ENCODE results near the gene NSMF. TPM values are rescaled to one million over a fixed set of nuclear protein-coding genes. Genes with fewer than 3 reads are reported as not detected.

The NSMF gene
- total RNA-seq, 1 experiment from 2014 or later: 37.9 TPM

DNA sequence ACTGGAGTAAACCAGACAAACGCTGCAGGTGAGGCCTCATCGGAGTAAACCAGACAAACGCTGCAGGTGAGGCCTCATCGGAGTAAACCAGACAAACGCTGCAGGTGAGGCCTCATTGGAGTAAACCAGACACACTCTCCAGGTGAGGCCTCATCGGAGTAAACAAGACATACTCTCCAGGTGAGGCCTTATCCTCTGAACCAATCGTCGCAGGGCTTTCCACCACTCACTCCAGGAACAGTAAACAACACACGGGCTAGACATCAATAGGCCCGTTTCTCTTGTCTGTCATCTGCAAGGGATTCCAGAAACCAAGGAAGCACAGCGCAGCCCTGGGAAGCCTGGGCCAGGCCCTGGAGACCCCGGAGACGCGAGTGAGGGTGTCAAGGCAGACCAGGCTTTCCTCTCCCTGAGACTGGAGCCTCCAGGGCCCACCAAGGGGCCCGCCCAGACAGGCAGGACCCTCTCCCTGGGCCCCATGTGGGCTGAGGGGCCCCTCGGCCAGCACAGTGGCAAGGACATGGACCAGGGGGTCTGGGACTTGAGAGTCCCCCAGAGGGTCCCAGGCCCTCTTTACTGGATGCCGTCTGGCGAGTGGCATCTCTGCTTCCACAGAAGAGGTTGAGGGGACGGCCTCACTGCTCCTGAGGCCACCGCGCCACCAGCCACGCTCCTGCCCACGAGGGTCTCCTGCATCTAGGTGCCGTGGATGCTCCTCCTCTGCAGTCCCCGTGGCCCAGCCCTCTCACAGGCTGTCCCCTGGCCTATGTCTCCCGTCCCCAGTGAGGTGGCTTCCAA lies 26.4 kb upstream of the NSMF start:
- H3K27me3 ChIP-seq (ENCODE audit: control insufficient read depth, insufficient read depth, low read length): no peaks in the 10 kb centered on the region
- no peak overlapping the region for H3K4me3 ChIP-seq (ENCODE audit: insufficient read depth, low read depth, low read length)
- H3K36me3 ChIP-seq (replicated peaks; ENCODE audit: control insufficient read depth, insufficient read depth, low read length): no peaks in the 10 kb centered on the region
- peak; percentile 52 for DNase-seq

DNA sequence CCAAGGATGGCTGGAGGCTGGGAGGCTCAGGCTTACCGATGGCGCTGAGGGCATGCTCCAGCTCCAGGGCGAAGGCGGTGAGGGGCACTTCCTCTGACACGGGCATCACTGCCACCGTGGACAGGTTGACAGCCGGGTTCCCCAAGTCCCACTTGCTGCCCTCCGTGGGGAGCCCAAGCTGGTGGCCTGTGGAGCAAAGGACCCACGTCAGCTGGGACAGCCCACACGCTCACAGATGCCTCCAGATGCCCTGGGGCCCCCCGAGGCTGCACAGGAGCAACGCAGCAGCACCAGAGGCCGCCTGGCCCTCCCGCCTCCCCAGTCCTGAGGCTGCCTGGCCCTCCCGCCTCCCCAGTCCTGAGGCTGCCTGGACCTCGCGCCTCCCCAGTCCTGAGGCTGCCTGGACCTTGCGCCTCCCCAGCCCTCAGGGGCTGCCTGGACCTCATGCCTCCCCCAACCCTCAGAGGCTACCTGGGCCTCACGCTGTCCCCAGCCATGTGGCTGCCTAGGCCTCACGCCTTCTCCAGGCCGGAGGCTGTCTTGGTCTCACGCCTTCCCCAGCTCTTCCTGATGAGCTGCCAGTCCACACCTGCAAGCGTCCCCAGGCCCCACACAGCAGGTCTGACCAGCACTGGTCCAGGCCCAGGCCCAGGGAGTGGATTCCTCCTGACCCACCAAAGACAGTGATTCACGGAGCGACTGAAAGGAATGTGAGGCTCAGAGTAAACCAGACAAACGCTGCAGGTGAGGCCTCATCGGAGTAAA lies 25.6 kb upstream of the NSMF start:
- Histone ChIP-seq H3K36me3 (replicated peaks; ENCODE audit: control insufficient read depth, insufficient read depth, low read length) (no peaks in the 10 kb centered on the region), H3K4me3 (ENCODE audit: insufficient read depth, low read depth, low read length) (no peak overlapping the region), H3K27me3 (ENCODE audit: control insufficient read depth, insufficient read depth, low read length) (no peaks in the 10 kb centered on the region)
- DNase-seq: peak; percentile 54

DNA sequence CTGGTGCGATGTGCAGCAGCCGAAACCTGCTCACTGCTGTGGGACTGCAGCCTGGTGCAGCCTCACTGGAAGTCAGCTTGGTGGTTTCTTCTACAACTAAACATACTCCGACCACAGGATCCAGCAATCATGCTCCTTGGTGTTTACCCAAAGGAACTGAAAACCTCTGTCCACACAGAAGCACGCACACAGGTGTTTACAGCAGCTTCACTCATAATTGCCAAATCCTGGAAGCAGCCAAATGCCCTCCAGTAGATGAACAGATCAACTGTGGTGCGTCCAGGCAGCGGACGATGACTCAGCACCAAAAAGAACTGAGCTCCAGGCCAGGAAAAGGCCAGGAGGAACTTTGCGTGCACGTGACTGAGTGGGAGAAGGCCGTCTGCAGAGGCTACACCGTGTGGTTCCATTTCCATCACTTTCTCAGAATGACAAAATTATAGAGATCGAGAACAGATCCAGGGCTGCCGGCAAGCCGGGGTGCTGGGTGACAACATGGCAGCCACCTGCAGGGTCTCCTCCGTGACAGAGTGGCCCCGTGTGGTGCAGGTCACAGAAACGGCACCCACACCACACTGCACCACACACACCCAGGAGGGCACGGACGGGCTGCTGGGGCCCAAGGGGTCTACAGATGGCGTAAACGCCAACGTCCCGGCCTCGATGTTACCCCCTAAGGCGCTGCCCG lies 23.1 kb upstream of the NSMF start:
- DNase-seq: peak; percentile 34
- no peaks in the 10 kb centered on the region for H3K36me3 ChIP-seq (replicated peaks; ENCODE audit: control insufficient read depth, insufficient read depth, low read length)
- no peak overlapping the region for H3K4me3 ChIP-seq (ENCODE audit: insufficient read depth, low read depth, low read length)
- H3K27me3 ChIP-seq (ENCODE audit: control insufficient read depth, insufficient read depth, low read length): no peaks in the 10 kb centered on the region

DNA sequence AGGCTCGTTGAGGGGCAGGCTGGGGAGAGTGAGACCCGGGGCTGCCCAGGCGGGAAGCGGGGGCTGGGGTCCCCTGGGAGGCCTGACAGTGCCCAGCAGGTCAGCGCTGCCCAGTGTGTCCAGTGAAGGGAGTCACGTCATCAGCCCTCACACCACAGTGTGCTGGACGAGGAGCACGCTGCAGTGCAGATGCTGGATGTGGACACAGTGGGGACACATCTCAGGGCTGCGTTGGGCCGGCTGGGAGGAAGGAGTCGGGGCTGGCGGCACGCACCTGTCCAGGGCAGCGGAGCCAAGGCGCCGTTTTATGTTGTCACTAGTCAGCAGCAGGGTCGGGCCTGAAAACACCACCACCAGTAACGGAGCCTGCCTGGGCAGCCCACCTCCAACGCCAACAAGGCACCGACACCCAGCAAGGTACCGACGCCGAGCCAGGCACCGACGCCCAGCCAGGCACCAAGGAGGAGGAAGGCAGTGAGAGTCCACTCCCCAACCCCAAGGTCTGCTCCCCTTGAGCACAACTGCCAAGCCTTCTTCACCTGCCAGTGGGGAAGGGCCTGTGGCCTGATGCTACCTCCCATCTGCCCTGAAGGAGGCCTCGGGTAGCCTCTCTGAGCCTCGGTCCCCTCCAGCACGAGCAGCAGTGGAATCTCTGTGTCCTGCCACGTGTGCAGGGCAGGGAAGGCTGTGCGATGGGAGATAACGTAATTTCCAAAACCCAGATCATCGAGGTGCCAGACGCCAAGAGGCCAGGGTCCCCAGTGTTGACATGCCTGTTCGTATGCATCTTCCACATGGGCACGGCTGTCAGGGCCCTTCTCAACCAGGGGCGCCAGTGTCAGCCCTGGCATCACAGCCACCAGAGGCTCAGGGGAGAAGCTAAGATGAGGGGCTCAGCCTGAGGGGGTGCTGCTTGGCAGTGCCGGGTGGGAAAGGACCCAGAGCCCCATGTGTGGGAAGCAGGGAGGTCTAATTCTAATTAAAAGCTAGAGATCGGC lies 21.9 kb upstream of the NSMF start:
- DNase-seq: peak; percentile 47
- no peak overlapping the region for H3K4me3 ChIP-seq (ENCODE audit: insufficient read depth, low read depth, low read length)

DNA sequence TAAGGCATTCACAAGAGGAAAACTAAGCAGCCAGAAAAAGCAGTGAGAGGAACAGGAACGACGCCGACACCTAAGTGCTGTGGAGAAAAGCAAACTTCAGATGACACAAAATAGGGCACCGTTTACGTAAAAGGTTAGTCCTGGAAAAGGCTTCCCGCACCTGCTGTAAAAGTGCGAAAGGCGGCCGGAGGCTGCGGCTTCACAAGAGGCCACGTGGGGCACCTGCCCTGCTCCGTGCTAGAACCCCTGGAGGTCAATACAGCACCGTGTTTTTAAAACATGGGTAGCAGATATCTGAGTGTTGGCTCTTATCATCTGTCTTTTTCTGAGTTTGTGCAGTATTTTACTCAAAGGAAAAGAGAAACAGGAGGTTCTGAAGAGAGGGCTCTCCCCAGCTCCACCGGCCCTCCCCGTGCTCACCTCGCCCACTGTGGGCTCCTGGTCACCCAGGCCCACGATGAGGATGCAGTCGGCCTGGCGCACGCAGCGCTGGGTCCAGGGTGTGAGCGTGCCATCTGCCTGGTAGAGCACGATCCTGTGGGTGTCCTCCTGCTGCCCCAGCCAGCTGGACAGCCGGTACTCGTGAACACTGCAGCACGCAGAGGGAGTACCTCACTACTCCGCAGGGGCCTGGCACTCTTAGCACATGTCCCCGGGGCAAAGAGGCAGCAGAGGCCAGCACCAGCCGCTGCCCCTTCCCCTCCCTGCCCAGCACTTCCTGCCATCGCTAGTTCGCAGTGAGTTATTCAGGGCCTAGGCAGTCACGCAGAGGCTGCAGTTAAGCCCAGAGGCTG lies 21.0 kb upstream of the NSMF start:
- no peak for DNase-seq
- H3K36me3 ChIP-seq (replicated peaks; ENCODE audit: control insufficient read depth, insufficient read depth, low read length): no peaks in the 10 kb centered on the region
- H3K4me3 ChIP-seq (ENCODE audit: insufficient read depth, low read depth, low read length): no peak overlapping the region
- no peaks in the 10 kb centered on the region for H3K27me3 ChIP-seq (ENCODE audit: control insufficient read depth, insufficient read depth, low read length)

More for the DNA sequence above, 21.9 kb upstream of the NSMF start:
- H3K36me3 ChIP-seq (replicated peaks; ENCODE audit: control insufficient read depth, insufficient read depth, low read length): no peaks in the 10 kb centered on the region
- no peaks in the 10 kb centered on the region for H3K27me3 ChIP-seq (ENCODE audit: control insufficient read depth, insufficient read depth, low read length)

DNA sequence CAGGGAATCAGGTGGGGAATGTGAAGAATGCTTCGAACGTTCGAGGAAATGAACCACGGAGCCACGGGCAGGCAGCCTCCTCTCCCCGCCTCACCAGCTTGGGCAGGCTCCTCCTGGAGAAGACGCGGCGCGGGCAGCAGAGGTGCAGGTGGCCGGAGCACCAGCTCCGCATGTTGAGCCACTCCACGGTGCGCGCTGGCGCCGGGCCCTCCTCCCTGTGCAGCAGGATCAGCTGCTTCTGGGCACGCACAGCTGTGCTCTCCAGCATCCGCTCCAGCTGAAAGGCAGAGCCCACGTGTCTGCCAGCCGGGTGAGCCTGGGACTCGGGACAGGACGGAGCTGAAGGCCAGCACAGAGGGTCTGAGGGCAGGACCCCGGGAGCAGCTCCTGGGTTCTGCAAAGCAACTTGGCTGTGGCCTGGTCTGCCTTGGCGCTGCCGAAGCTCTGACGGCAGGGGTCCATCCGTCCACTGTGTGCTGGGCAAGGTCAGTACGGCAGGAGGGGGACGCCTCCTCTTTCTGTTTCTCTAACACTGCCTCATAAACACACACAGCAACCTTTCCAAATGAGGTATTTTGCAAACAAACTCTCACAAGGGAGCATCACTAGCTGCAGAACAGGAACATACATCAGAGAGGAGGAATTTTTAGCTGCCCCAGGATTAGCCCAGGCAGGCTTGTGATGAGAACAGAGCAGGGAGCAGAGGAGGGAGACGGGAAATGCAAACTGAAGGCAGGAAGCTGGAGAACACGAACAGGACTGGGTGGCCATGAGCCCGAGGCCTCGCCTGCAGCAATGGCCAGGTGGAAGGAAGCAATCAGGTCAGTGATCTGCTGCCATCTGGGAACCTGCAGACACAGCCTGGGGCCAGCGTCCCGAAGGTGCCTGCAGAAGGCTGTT lies 20.1 kb upstream of the NSMF start:
- no peak for DNase-seq

DNA sequence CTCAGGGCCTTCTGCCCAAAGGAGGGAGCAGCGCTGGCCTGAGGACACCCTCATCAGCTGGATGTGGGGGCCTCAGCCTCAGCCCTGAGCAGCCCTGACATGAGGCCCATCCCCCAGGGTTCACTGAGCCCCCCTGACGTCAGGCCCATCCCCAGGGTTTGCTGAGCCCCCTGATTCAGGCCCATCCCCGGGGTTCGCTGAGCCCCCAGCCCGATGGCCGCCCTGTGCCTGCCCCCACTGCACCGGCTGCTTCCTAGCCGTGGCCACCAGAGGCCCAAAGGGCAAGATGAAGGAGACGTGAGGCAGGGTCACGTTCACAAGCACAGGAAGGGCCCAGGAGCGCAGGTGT lies 19.5 kb upstream of the NSMF start:
- Histone ChIP-seq H3K4me3 (ENCODE audit: insufficient read depth, low read depth, low read length) (no peak overlapping the region), H3K36me3 (replicated peaks; ENCODE audit: control insufficient read depth, insufficient read depth, low read length) (no peaks in the 10 kb centered on the region), H3K27me3 (ENCODE audit: control insufficient read depth, insufficient read depth, low read length) (no peaks in the 10 kb centered on the region)
- DNase-seq: no peak

More for the DNA sequence above, 20.1 kb upstream of the NSMF start:
- Histone ChIP-seq H3K27me3 (ENCODE audit: control insufficient read depth, insufficient read depth, low read length) (no peaks in the 10 kb centered on the region), H3K4me3 (ENCODE audit: insufficient read depth, low read depth, low read length) (no peak overlapping the region), H3K36me3 (replicated peaks; ENCODE audit: control insufficient read depth, insufficient read depth, low read length) (no peaks in the 10 kb centered on the region)

DNA sequence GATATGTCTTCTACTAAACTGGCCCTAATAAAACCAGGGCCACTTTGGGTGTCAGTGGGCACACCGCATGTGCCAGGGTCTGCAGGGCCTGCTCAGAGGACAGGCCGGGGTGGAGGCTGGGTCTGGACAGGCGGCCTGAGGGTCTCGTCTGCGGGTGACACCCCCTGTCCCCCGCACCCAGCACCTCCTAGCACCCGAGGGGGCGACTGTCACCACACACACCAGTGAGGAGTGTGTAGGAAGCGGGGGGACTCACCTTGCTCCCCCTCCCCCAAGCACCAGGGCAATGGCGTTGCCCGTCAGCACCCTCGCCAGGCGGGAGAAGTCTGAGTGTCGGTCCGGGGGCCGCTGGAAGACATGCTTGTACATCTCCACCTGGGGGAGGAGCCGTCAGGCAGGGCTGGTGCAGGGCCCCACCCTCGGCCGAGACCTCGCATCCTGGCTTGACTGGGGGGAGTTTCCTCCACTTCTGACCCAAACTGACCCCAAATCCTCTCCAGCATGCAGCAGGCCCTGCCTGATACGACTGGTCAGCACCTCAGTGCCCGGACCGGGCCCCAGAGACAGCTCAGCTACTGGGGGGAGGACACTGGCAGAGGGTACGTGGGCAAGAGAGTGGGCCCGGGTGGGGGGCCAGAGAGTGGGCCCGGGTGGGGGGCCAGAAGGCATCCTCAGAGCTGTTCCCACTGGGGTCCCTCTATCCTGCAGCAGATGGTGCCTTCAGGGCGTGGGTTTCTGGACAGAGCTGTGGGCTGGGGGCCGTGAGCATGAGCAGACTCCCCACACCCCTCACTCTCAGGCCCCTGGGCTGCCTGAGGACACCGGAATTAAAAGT lies 18.9 kb upstream of the NSMF start:
- Histone ChIP-seq H3K36me3 (replicated peaks; ENCODE audit: control insufficient read depth, insufficient read depth, low read length) (no peaks in the 10 kb centered on the region), H3K4me3 (ENCODE audit: insufficient read depth, low read depth, low read length) (no peak overlapping the region)

DNA sequence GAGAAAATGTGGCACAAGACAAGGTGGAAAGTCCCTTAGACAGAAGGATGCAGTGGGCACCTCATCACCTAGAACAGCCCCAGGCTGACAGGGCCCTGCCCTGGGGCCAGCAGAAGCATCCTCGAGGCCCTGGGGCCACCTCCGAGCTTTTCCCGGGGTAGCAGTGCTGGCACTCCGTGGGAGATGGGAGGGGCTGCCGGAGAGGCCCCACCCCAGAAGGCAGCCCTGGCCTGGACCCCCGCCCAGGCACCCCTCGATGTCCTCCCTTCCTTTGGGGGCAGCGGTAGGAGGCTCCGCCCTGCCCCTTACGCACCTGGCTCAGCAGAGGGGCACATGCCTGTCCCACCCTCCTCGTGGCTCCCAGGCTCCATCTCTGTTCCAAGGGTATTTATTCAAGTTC lies 17.7 kb upstream of the NSMF start:
- no peak for DNase-seq
- Histone ChIP-seq H3K36me3 (replicated peaks; ENCODE audit: control insufficient read depth, insufficient read depth, low read length) (no peaks in the 10 kb centered on the region), H3K4me3 (ENCODE audit: insufficient read depth, low read depth, low read length) (no peak overlapping the region), H3K27me3 (ENCODE audit: control insufficient read depth, insufficient read depth, low read length) (no peaks in the 10 kb centered on the region)

More for the DNA sequence above, 18.9 kb upstream of the NSMF start:
- DNase-seq: no peak
- H3K27me3 ChIP-seq (ENCODE audit: control insufficient read depth, insufficient read depth, low read length): no peaks in the 10 kb centered on the region

DNA sequence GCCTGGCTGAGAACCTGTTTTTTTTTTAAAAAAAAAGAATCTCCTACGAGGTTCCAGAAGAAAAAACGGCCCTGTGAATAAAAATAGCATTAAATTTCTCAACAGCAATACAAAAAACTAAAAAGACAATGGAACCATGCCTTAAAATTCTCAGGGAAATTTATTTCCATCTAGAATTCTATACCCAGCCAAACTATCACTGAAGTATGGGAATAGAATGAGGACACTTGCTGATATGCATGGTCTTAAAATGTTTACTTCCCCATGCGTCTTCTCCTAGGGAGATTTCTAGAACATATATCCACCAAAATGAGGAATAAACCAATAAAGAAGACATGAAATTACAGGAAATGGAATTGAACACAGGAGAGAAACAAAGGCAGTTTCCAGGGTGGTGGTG lies 16.5 kb upstream of the NSMF start:
- H3K4me3 ChIP-seq (ENCODE audit: insufficient read depth, low read depth, low read length): no peak overlapping the region
- H3K27me3 ChIP-seq (ENCODE audit: control insufficient read depth, insufficient read depth, low read length): no peaks in the 10 kb centered on the region
- no peaks in the 10 kb centered on the region for H3K36me3 ChIP-seq (replicated peaks; ENCODE audit: control insufficient read depth, insufficient read depth, low read length)
- no peak for DNase-seq

DNA sequence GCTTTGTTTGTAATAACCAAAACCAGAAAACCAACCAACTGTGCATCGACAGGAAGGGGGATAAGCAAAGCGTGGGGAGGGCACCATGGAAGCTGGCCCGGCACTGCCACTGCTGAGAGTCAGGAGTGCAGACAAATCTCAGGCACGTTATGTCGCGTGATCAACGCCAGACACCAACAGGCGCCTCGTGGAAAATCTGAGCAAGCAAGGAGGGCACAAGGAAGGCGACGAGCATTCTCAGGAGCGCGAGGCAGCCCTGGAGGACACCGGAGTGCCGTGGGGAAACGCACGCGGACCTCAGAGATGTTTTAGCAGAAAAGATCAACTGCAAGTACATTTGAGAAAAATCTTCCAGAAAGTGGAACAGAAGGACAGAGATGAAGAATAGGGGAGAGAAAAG lies 15.1 kb upstream of the NSMF start:
- Histone ChIP-seq H3K27me3 (ENCODE audit: control insufficient read depth, insufficient read depth, low read length) (no peaks in the 10 kb centered on the region), H3K36me3 (replicated peaks; ENCODE audit: control insufficient read depth, insufficient read depth, low read length) (no peaks in the 10 kb centered on the region), H3K4me3 (ENCODE audit: insufficient read depth, low read depth, low read length) (no peak overlapping the region)
- no peak for DNase-seq

DNA sequence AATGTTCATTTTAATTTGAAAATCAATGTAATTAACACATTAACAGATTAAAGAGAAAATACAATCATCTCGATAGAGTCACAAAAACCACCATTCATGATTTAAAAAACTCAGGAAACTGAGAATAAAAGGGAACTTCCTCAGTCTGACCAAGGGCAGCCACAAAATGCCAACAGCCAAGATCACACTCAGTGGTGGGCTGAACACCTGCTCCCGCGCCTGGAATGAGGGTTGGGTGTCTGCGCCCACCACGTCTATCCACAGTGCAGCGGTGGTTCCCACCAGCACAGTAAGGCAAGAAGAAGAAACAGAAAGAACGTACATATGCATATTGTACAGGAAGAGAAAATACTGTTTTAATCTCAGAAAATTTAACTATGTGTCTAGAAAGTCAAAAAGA lies 11.7 kb upstream of the NSMF start:
- Histone ChIP-seq H3K27me3 (ENCODE audit: control insufficient read depth, insufficient read depth, low read length) (no peaks in the 10 kb centered on the region), H3K4me3 (ENCODE audit: insufficient read depth, low read depth, low read length) (no peak overlapping the region), H3K36me3 (replicated peaks; ENCODE audit: control insufficient read depth, insufficient read depth, low read length) (no peaks in the 10 kb centered on the region)
- DNase-seq: no peak
